GM23338 (cell line): ENCODE data around the gene ARPC2.

Source experiments
- CREB1 ChIP-seq: fragments of 250-450 bp; sonication (Bioruptor Pico); IDR thresholded peaks from 2 replicates; pipeline ENCODE4 v1.5.0; 2020; ENCODE audit warnings: low read depth, mild to moderate bottlenecking, moderate library complexity
- CTCF ChIP-seq, 2 experiments: fragments of 200-600 bp in 1 of 2; sonication (generic) in 1 of 2; conservative IDR thresholded peaks; 2 replicates each; pipeline versions ENCODE4 v1.5.1 to v1.6.1; 2016 to 2017; ENCODE audit warnings: antibody characterized with exemption in 2 of 2, low read depth in 2 of 2, mild to moderate bottlenecking in 2 of 2, moderate library complexity in 1 of 2
- EZH2 ChIP-seq: fragments of 200-600 bp; sonication (generic); IDR thresholded peaks from one replicate; pipeline ENCODE4 v1.8.0; 2017; ENCODE audit warnings: antibody characterized with exemption, mild to moderate bottlenecking, low read depth; ENCODE audit not compliant: unreplicated experiment
- EZH2phosphoT487 ChIP-seq: fragments of 200-600 bp; sonication (generic); IDR thresholded peaks from one replicate; pipeline ENCODE4 v1.8.1; 2018; ENCODE audit warnings: antibody characterized with exemption; ENCODE audit not compliant: unreplicated experiment
- JUNB ChIP-seq: IDR thresholded peaks from one replicate; pipeline ENCODE4 v1.6.1; 2016; ENCODE audit warnings: antibody characterized with exemption; ENCODE audit not compliant: unreplicated experiment
- POLR2AphosphoS5 ChIP-seq: IDR thresholded peaks from 2 replicates; pipeline ENCODE4 v1.6.1; 2016; ENCODE audit warnings: antibody characterized with exemption, low read depth
- REST ChIP-seq: IDR thresholded peaks from one replicate; pipeline ENCODE4 v1.6.1; 2018; ENCODE audit warnings: antibody characterized with exemption; ENCODE audit not compliant: unreplicated experiment
- STAT1 ChIP-seq: IDR thresholded peaks from one replicate; pipeline ENCODE4 v1.6.1; 2016; ENCODE audit warnings: antibody characterized with exemption; ENCODE audit not compliant: unreplicated experiment
- ZNF462 ChIP-seq: fragments of 250-450 bp; sonication (Bioruptor Pico); IDR thresholded peaks from 2 replicates; pipeline ENCODE4 v1.5.0; 2020; ENCODE audit warnings: mild to moderate bottlenecking, moderate library complexity

- no peak for TF ChIP-seq CTCF (conservative IDR thresholded peaks at IDR 0.05; ENCODE audit: low read depth in 2 of 2)
- no peak for TF ChIP-seq STAT1
- no peak for TF ChIP-seq EZH2phosphoT487
- no peak for TF ChIP-seq EZH2
- TF ChIP-seq POLR2AphosphoS5: no peak
- no peak for TF ChIP-seq ZNF462
- TF ChIP-seq REST: no peak
- no peak for TF ChIP-seq JUNB
- TF ChIP-seq CREB1 (CRISPR knock-in tag): no peak
These were observed 2.9 kb downstream of the ARPC2 start for GRCh38 chr2:218219934-218220333.
